Activated naive CD4-positive, alpha-beta T cell treated with Interleukin-2 at 50 U/mL for 16 hours (primary cell): ENCODE results near the gene RAET1L.
"Not testable (repeated sequence)": the region's sequence is repeated elsewhere in the genome, so short reads cannot be mapped to it uniquely, and the experiment has no call there.

Experiments
- DNase-seq: peaks from one replicate; pipeline ENCODE4 v3.0.0-alpha.2; 2020

The RAET1L gene

GRCh38 chr6:150043501-150044412, 18.4 kb upstream of the RAET1L start:
- DNase-seq = no peak

- DNase-seq = no peak
Measured at GRCh38 chr6:150043096-150043495, 17.8 kb upstream of the RAET1L start.

- no peak for DNase-seq
Measured at GRCh38 chr6:150038202-150039062, 13.1 kb upstream of the RAET1L start.

- no peak for DNase-seq
Measured at GRCh38 chr6:150037526-150038201, 12.3 kb upstream of the RAET1L start.

- no peak for DNase-seq
Measured at GRCh38 chr6:150036081-150036480, 10.7 kb upstream of the RAET1L start.

GRCh38 chr6:150033207-150033771, 8.0 kb upstream of the RAET1L start:
- DNase-seq = no peak

GRCh38 chr6:150032598-150032997, 7.3 kb upstream of the RAET1L start:
- DNase-seq = no peak

GRCh38 chr6:150030611-150031010, 5.3 kb upstream of the RAET1L start:
- no peak for DNase-seq

GRCh38 chr6:150029749-150030148, 4.4 kb upstream of the RAET1L start:
- no peak for DNase-seq

- DNase-seq = no peak
Measured at GRCh38 chr6:150029276-150029675, 3.9 kb upstream of the RAET1L start.

- no peak for DNase-seq
Measured at GRCh38 chr6:150028799-150029198, 3.5 kb upstream of the RAET1L start.

- no peak for DNase-seq
Measured at GRCh38 chr6:150027806-150028565, 2.7 kb upstream of the RAET1L start.

GRCh38 chr6:150026976-150027805, 1.9 kb upstream of the RAET1L start:
- no peak for DNase-seq

GRCh38 chr6:150024646-150025155, 631 bp downstream of the RAET1L start:
- no peak for DNase-seq

GRCh38 chr6:150024021-150024420, 1.3 kb downstream of the RAET1L start:
- not testable (repeated sequence) for DNase-seq

GRCh38 chr6:150021870-150022269, 3.5 kb downstream of the RAET1L start:
- not testable (repeated sequence) for DNase-seq

- no peak for DNase-seq
Measured at GRCh38 chr6:150018846-150019580, 6.3 kb downstream of the RAET1L start.

- DNase-seq = not testable (repeated sequence)
Measured at GRCh38 chr6:150017186-150017521, 8.2 kb downstream of the RAET1L start.

- peak; percentile 44 for DNase-seq
Measured at GRCh38 chr6:150016324-150017185, 8.8 kb downstream of the RAET1L start.
